Vein endothelial cell (primary cell): ENCODE measurements around the gene ZDHHC15. TPM values are rescaled to one million over a fixed set of nuclear protein-coding genes. Genes with fewer than 3 reads are reported as not detected.

Experiments used
- total RNA-seq: library from RNA; depleted of rRNA; stranded (reverse); fragments of >200 nt; gene quantifications from 2 replicates; pipeline ENCODE4 v1.2.3, GENCODE V29; 2012

Gene ZDHHC15
- total RNA-seq: 0.10 and 0.33 TPM in 2 replicates

DNA sequence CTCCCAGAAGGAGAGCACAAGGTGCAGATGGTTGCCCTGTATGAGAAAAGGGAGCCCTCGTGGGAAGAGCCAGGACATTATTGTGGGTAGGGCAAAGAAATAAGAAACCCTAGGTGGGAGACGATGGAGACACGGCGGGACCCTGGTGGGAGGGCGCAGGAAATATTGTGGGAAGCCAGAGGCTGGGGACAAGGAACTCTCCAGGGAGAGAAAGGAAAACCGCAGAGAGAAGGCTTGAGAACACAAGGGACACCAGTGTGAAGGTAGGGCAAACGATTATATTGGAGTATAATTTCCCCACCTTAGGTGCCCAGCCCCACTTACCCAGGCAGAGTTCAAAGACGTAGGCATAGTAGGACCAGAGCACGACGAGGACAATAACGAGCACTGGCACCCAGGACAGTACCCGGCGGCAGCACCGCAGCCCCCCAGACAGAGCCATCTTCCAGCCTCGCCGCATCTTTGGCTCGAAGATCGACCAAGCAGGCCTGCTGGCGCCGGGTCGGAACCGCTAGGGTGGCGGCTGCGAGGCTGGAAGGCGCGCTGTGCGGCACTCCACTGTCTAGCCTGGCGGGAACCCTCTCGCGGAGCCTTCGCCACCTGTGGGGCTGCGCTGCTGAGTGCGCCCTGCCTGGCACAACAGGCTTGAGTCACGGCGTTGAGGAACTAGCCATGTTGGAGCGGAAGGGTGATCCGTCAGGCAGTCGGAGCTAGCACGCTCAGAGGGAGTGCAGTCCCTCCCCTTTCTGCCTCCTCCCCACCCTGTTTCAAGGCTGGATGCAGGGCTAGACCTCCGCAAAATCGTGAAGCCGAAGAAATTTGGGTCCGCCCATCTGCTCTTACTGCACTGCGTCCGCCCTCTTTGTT lies at the start of gene ZDHHC15:
Gene ZDHHC15, minus strand, starts transcription at position 473 of the 867 bp plus-strand sequence. Its CDS starts 13 bp downstream, at position 460.

Other genes with a start within 250 kb of the ZDHHC15 start
- gene UPRT, start 249.0 kb downstream of the ZDHHC15 start, total RNA-seq: 12.1 and 14.4 TPM in 2 replicates